Adrenal gland (tissue), 12 donors: ENCODE measurements around the gene GNAO1. TPM values are rescaled to one million over a fixed set of nuclear protein-coding genes. Genes with fewer than 3 reads are reported as not detected.

Source experiments
- DNase-seq, 7 donors: peaks; one replicate each; pipeline ENCODE4 v3.0.0-alpha.2; 2019 to 2020
- H3K27ac ChIP-seq, 5 donors: fragments of 200-600 bp; sonication (generic) in 4 of 5; 1 replicate in 3 of 5; 2 replicates in 2 of 5; pipeline versions ENCODE4 v1.5.1 to v1.8.0; 2016 to 2020; ENCODE audit warnings: mild to moderate bottlenecking in 1 of 5
- H3K27me3 ChIP-seq: fragments of 200-600 bp; 2 replicates; pipeline ENCODE4 v1.8.0; 2021
- H3K36me3 ChIP-seq, 2 donors: fragments of 200-600 bp; replicated peaks in 1 of 2; 1 replicate in 1 of 2; 2 replicates in 1 of 2; pipeline versions ENCODE4 v1.5.1 to v1.8.0; 2018 to 2022
- H3K4me1 ChIP-seq, 2 donors: fragments of 200-600 bp; replicated peaks in 1 of 2; 1 replicate in 1 of 2; 2 replicates in 1 of 2; pipeline versions ENCODE4 v1.5.1 to v1.8.0; 2018 to 2021
- H3K4me3 ChIP-seq, 4 donors: fragments of 200-600 bp; sonication (generic) in 3 of 4; one replicate each; pipeline ENCODE4 v1.5.1; 2016 to 2018
- H3K9me3 ChIP-seq, 3 donors: fragments of 200-600 bp; sonication (generic) in 1 of 3; replicated peaks in 1 of 3; 1 replicate in 2 of 3; 2 replicates in 1 of 3; pipeline versions ENCODE4 v1.5.1 to v1.8.0; 2016 to 2021
- POLR2A ChIP-seq, 2 donors: fragments of 450-650 bp; IDR thresholded peaks; one replicate each; pipeline ENCODE4 v1.6.1; 2017; ENCODE audit warnings: antibody characterized with exemption in 2 of 2, mild to moderate bottlenecking in 2 of 2, moderate library complexity in 1 of 2
- WGBS, 4 donors: extraction: QIAGEN DNeasy Blood & Tissue Kit in 2 of 4; methylation state at CpG; one replicate each; pipeline versions ENCODE4 v1.1.5 to v1.1.7; 2013 to 2017; 5-methylcytosine and 5-hydroxymethylcytosine counted together
- intact Hi-C, 2 donors: fragments of 100-400 bp; cut with DNase I; formaldehyde crosslinking; loops; one replicate each; pipeline versions ENCODE4 v1.14.1 to v1.15.0; 2022 to 2023
- polyA plus RNA-seq, 3 donors: library from polyadenylated mRNA; stranded (reverse); fragments of 200-250 nt in 2 of 3; fragments of 350-450 nt in 1 of 3; fragmentation: Illumina TruSeq in 1 of 3; extraction: RNeasy Lipid Tissue Mini Kit (QIAGEN cat#74804) in 1 of 3; gene quantifications; one replicate each; pipeline ENCODE4 v1.2.3, GENCODE V29; 2013 to 2014
- total RNA-seq, 9 donors: library from RNA; depleted of rRNA in 4 of 9; stranded (reverse); fragments of >200 nt in 4 of 9; fragments of 120-200 nt in 1 of 9; fragmentation: NEBNext Ultra II Directional in 1 of 9; extraction: Animal tissue kit (Norgen Biotek cat#: 25700) in 1 of 9; gene quantifications; one replicate each; pipeline versions ENCODE4 v1.1.0 to v1.2.4, GENCODE V29; 2013 to 2023
- TF ChIP-seq, protein P1 (sequence below), 6 experiments: fragments of 450-650 bp in 4 of 6; fragments of 200-600 bp in 2 of 6; sonication (generic) in 1 of 6; IDR thresholded peaks; 1 replicate in 5 of 6; 2 replicates in 1 of 6; pipeline versions ENCODE4 v1.5.1 to v1.8.0; 2016 to 2021; ENCODE audit warnings: antibody characterized with exemption in 6 of 6, mild to moderate bottlenecking in 2 of 6, moderate library complexity in 1 of 6
- donor health status: healthy with polysubstance abuse.
- donor health status: Bipolar disorder and iron deficiency.
- donor health status: DM: yes; HTN: yes; CAD: no.
- donor health status: DM: no; HTN: no; CAD: no.
- donor health status: DM: no; HTN: no; CAD: no.
- donor health status: DM: yes; HTN: yes; CAD: no.

GNAO1 gene
- total and polyA plus RNA-seq, 12 donors, result 1.8 to 36.6 (median 5.9) TPM

DNA sequence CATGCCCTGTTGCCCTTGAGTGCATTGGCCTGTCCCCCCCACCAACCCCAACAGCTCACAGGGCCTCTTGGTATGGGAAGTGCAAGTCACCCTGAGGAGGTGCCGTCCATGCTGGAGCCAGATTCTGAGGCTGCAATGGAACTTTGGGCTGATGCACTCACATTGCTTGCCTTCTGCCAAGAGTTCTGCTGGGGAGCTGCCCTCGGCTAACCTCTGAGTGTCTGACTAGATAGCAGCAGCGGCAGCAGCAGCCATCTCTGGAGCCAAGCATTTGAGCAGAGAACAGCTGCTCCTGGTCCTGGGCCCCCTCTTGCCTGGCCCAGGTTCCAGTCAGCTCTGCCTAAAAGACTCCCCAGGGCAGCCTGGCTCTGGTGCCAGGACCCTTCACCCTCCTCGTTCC lies 61.5 kb downstream of the GNAO1 start:
- H3K27me3 ChIP-seq, result no peaks in the 10 kb centered on the region
- intact Hi-C loops, result no loop called here
- no peaks in the 10 kb centered on the region for H3K9me3 ChIP-seq
- no peaks in the 10 kb centered on the region for H3K4me1 ChIP-seq
- TF ChIP-seq, protein P1, sequence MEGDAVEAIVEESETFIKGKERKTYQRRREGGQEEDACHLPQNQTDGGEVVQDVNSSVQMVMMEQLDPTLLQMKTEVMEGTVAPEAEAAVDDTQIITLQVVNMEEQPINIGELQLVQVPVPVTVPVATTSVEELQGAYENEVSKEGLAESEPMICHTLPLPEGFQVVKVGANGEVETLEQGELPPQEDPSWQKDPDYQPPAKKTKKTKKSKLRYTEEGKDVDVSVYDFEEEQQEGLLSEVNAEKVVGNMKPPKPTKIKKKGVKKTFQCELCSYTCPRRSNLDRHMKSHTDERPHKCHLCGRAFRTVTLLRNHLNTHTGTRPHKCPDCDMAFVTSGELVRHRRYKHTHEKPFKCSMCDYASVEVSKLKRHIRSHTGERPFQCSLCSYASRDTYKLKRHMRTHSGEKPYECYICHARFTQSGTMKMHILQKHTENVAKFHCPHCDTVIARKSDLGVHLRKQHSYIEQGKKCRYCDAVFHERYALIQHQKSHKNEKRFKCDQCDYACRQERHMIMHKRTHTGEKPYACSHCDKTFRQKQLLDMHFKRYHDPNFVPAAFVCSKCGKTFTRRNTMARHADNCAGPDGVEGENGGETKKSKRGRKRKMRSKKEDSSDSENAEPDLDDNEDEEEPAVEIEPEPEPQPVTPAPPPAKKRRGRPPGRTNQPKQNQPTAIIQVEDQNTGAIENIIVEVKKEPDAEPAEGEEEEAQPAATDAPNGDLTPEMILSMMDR (IDR thresholded peaks at IDR 0.05), result no peak
- TF ChIP-seq POLR2A (IDR thresholded peaks at IDR 0.05), result no peak
- peak in 4 of 7 donors; percentile 28 to 76 (median 36) for DNase-seq
- 65 to 80% (median 73%) methylated on average over 2 to 4 of the region's 4 CpGs for WGBS, 4 donors
- H3K4me3 ChIP-seq, result no peak overlapping the region
- no peaks in the 10 kb centered on the region for H3K36me3 ChIP-seq
- no peak overlapping the region for H3K27ac ChIP-seq

- Histone ChIP-seq H3K27me3 (no peaks in the 10 kb centered on the region), H3K9me3 (no peaks in the 10 kb centered on the region), H3K36me3 (no peaks in the 10 kb centered on the region), H3K4me1 (no peaks in the 10 kb centered on the region), H3K4me3 (no peak overlapping the region), H3K27ac (no peak overlapping the region)
- TF ChIP-seq, protein P1 (IDR thresholded peaks at IDR 0.05), result no peak
- TF ChIP-seq POLR2A (IDR thresholded peaks at IDR 0.05), result no peak
- intact Hi-C loops, result no loop called here
- WGBS, 4 donors, result 68 to 100% (median 81%) methylated on average over 1 of the region's 1 CpG
- no peak for DNase-seq
These were observed 64.6 kb downstream of the GNAO1 start for GRCh38 chr16:56255904-56256303.

DNA sequence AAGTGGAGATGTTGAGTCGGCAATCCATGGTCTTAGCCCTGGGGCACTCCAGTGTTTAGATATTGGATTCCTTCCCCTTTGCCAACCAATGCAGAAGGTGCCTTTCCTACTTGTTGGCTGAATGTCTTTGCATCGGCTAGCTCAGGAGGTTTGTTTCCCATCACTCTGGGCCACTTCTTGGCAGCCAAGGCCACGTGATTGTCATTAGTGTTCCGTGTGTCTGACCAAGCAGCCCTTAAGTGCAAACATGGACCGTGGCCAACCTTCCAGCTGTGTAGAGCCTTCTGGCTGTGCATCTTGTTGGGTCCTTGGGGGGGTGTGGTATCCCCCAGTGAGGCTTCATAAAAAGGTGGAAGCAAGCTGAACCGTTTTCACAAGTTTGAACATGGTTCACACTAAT lies 66.0 kb downstream of the GNAO1 start:
- no peaks in the 10 kb centered on the region for H3K9me3 ChIP-seq
- 41 to 64% (median 59%) methylated on average over 5 to 6 of the region's 6 CpGs for WGBS, 4 donors
- no peak overlapping the region for H3K4me3 ChIP-seq
- TF ChIP-seq POLR2A (IDR thresholded peaks at IDR 0.05), result no peak
- TF ChIP-seq, protein P1 (IDR thresholded peaks at IDR 0.05), result no peak
- H3K27me3 ChIP-seq, result no peaks in the 10 kb centered on the region
- DNase-seq, result peak in 2 of 7 donors; percentile 20 to 81
- H3K27ac ChIP-seq, result no peak overlapping the region
- no peaks in the 10 kb centered on the region for H3K4me1 ChIP-seq
- H3K36me3 ChIP-seq, result no peaks in the 10 kb centered on the region
- intact Hi-C loops, result no loop called here

DNA sequence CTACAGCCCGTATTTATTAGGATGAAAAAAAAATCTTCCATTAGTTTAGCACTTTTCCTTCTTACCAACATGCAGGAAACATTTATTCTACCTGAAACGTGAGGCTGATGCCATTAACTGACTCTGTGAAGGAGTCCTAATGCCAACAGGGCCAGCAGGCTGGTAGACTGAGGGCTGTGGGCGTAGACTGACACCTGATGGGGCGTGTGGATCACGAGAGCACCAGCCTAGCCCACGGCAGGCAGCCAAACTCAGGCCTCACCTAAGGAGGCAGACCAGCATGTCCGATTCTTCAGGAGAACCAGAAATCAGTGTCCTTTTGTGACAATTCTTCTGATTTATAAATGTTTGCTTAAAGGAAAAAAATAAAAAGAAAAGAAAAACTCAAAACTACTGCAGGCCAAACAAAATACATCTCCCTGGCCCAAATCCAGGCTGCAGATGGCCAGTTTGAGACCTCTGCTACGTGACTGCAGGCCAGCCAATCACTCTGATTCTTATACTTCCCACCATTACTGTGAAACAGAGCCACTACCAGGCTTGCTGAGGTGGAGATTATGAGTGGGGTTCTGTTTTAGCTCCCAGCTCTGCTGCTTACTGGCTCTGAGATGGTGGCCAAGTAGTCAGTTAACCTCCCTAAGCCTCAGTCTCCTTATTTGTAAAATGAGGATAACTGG lies 66.5 kb downstream of the GNAO1 start:
- Histone ChIP-seq H3K4me1 (no peaks in the 10 kb centered on the region), H3K27me3 (no peaks in the 10 kb centered on the region), H3K36me3 (no peaks in the 10 kb centered on the region), H3K27ac (no peak overlapping the region), H3K4me3 (no peak overlapping the region), H3K9me3 (no peaks in the 10 kb centered on the region)
- no peak for TF ChIP-seq POLR2A (IDR thresholded peaks at IDR 0.05)
- TF ChIP-seq, protein P1 (IDR thresholded peaks at IDR 0.05), result no peak
- WGBS, 4 donors, result 58 to 69% (median 64%) methylated on average over 8 of the region's 8 CpGs
- intact Hi-C loops, result no loop called here
- peak in 2 of 7 donors; percentile 17 for DNase-seq
